T-helper 17 cell (primary cell): ENCODE data around the gene TRIM37. TPM values are rescaled to one million over a fixed set of nuclear protein-coding genes. Genes with fewer than 3 reads are reported as not detected.
"Not testable (repeated sequence)": the region's sequence is repeated elsewhere in the genome, so short reads cannot be mapped to it uniquely, and the experiment has no call there.

Experiments used
- ATAC-seq: fragments of 150-1000 bp; cut with Tn5 transposase; 2 replicates; pipeline ENCODE4 v1.10.0; 2021; ENCODE audit warnings: mild to moderate bottlenecking, moderate library complexity
- DNase-seq, 3 donors: peaks; one replicate each; pipeline versions ENCODE4 v3.0.0 to v3.0.0-alpha.2; 2020 to 2021
- H3K9me3 ChIP-seq: one replicate; pipeline ENCODE4 v1.7.0; 2013; ENCODE audit warnings: low read length, mild to moderate bottlenecking; ENCODE audit not compliant: control insufficient read depth, poor library complexity, severe bottlenecking
- H3K27ac Mint-ChIP-seq: one replicate; pipeline ENCODE4 v1.8.0; 2022; ENCODE audit warnings: mild to moderate bottlenecking, moderate library complexity, mixed read lengths
- H3K27me3 Mint-ChIP-seq: one replicate; pipeline ENCODE4 v1.8.0; 2022; ENCODE audit warnings: mixed read lengths
- H3K36me3 Mint-ChIP-seq: one replicate; pipeline ENCODE4 v1.8.0; 2022; ENCODE audit warnings: low read depth, mixed read lengths
- H3K4me1 Mint-ChIP-seq: one replicate; pipeline ENCODE4 v1.8.0; 2022; ENCODE audit warnings: mild to moderate bottlenecking, mixed read lengths
- H3K4me3 Mint-ChIP-seq: one replicate; pipeline ENCODE4 v1.8.0; 2022; ENCODE audit warnings: mild to moderate bottlenecking, moderate library complexity, mixed read lengths
- total RNA-seq, 4 donors: library from RNA in 2 of 4; stranded (reverse) in 2 of 4; gene quantifications; one replicate each; pipeline ENCODE4 v1.2.3 and lab custom pipeline; 2022 to 2026

Gene TRIM37
- total RNA-seq, 2 donors from 2014 or later: 24.1 to 26.1 TPM

DNA sequence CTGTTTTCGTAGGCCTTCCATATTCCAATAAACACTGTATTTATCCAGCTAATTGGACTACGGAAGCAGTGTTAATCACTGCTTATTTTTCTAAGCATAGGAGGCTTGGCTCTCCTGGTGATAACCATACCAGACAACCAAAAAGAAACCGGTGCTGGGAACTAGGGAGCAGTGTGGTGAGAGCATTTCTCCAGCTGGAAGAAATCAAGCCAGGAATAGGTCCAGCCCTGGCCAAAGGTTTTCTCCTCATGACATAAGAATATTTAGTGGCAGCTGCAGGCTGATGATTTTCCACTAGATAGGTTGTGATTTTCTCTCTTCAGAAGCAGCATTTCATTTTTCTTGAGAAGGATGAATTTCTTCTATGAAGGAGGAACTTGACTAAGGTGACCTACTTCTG lies 141.5 kb downstream of the TRIM37 start:
- Mint-ChIP-seq H3K27me3 (no peaks in the 10 kb centered on the region), H3K36me3 (no peaks in the 10 kb centered on the region), H3K4me3 (no peak overlapping the region), H3K4me1 (peaks cover 8% of the 10 kb centered on the region), H3K27ac (no peak overlapping the region)
- DNase-seq (no peak), ATAC-seq (no peak)
- H3K9me3 ChIP-seq: no peaks in the 10 kb centered on the region

DNA sequence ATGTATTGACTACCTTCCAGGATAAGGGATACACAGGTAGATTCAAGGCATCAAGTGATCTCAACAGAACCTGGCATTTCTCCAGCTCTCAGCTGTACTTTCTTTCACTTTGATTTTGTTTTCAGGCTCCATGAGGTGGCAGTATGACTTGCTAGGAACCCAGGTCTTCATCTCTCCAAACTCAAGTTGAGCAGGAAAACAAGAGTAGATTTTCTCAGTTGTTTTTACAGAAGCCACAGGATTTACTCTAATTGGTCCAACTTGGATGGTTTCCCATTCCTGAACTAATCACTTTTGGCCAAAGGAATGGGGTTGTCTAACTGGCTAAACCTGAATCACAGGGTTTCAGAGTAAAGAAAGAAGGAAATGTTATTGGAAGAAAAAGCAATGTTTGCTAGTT lies 146.6 kb downstream of the TRIM37 start:
- Mint-ChIP-seq H3K4me1 (no peaks in the 10 kb centered on the region), H3K27me3 (peaks cover 7% of the 10 kb centered on the region), H3K36me3 (peaks cover 3% of the 10 kb centered on the region), H3K4me3 (no peak overlapping the region), H3K27ac (no peak overlapping the region)
- ATAC-seq: no peak
- H3K9me3 ChIP-seq: no peaks in the 10 kb centered on the region
- no peak for DNase-seq

GRCh38 chr17:58957725-58958073 lies 149.0 kb downstream of the TRIM37 start:
- H3K4me1 Mint-ChIP-seq, H3K9me3 ChIP-seq, H3K4me3 Mint-ChIP-seq, H3K27me3 Mint-ChIP-seq, H3K36me3 Mint-ChIP-seq, ATAC-seq, H3K27ac Mint-ChIP-seq, DNase-seq: not testable (repeated sequence)

DNA sequence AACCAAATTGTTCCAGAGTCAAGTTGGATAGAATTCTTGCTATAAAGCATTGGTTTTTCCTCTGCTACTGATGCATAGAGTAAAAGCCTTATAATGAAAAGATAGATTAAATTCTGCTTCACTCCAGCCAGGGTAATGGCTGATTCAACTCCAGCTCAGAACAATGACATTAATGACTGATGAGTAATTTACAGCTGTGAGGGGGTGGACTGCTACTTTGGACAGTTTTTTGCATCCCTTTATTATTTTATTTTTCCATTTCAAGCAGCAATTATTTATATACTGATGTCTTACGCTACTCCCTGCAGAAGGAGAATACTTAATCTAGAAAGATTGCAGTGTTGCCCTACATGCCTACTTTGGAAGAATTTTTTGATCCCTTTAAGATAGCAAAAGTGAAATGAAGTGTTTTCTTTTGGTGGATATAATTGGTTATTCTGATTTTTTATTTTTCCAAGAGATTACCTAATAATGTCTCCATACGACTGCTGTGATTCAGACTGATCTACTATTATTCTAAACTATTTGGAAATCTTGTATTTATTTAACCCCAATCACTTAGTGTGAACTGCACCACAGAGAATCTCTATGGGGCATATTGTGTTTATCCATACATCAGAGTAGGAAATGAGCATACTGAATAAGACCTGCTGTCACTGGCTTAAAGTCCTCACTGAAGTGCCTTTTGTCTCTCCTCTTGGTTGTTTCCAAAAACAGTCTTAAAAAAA lies 149.5 kb downstream of the TRIM37 start:
- Mint-ChIP-seq H3K27me3 (peaks cover 7% of the 10 kb centered on the region), H3K4me3 (no peak overlapping the region), H3K27ac (no peak overlapping the region), H3K36me3 (peaks cover 5% of the 10 kb centered on the region), H3K4me1 (no peaks in the 10 kb centered on the region)
- DNase-seq: no peak
- ATAC-seq: no peak
- H3K9me3 ChIP-seq: no peaks in the 10 kb centered on the region

DNA sequence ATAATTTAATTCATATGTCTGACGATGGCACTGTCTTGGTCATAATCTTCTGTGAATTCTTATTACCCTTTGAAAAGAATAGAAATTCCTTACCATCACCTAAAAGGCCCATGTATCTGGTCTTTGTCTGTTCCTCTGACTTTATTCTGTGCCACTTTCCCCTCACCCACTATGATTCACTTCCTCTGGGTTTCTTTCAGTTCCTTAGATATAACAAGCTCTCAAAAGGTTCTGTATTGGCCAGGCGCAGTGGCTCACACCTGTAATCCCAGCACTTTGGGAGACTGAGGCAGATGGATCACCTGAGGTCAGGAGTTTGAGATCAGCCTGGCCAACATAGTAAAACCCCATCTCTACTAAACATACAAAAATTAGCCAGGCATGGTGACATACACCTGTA lies 152.3 kb downstream of the TRIM37 start:
- DNase-seq, H3K36me3 Mint-ChIP-seq, H3K9me3 ChIP-seq, H3K27me3 Mint-ChIP-seq, ATAC-seq, H3K4me1 Mint-ChIP-seq, H3K4me3 Mint-ChIP-seq, H3K27ac Mint-ChIP-seq: not testable (repeated sequence)

DNA sequence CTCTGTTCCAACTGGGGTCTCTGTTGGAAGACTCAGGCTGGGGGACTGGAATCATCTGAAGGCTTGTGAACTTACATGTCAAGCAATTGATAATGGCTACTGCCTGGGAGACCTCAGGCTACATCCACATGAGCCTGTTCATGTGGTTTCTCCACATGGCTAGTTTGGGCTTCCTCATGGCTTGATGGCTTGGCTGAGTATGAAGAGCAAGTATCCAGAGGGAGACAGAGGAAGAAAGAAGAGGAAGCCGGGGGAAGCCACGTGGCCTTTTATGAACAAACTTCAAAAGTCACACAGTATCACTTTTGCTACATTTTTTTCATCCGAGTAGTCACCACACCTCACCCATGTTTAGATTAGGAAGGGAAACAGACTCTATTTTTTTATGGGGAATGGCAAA lies 158.9 kb downstream of the TRIM37 start:
- Mint-ChIP-seq H3K36me3 (peaks cover 2% of the 10 kb centered on the region), H3K4me3 (no peak overlapping the region), H3K27me3 (no peaks in the 10 kb centered on the region), H3K4me1 (no peaks in the 10 kb centered on the region), H3K27ac (no peak overlapping the region)
- no peak for DNase-seq
- no peak for ATAC-seq
- peaks cover 4% of the 10 kb centered on the region for H3K9me3 ChIP-seq

DNA sequence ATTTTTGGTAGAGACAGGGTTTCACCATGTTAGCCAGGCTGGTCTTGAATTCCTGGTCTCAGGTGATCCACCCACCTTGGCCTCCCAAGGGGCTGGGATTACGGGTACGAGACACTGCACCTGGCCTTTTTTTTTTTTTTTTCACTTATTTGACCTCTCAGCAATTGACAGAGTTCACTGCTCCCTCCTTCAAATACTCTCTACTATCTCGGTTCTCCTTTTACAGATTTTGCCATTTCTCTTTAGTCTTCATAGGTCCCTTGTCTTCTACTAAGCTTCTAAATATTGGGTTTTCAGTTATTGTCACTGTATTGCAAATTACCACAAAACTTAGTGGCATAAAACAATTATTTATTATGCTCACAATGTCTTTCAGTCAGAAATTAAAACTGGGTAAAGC lies 159.3 kb downstream of the TRIM37 start:
- ATAC-seq (no peak), DNase-seq (no peak)
- peaks cover 4% of the 10 kb centered on the region for H3K9me3 ChIP-seq
- H3K4me1 Mint-ChIP-seq: no peaks in the 10 kb centered on the region
- H3K36me3 Mint-ChIP-seq: peaks cover 2% of the 10 kb centered on the region
- no peaks in the 10 kb centered on the region for H3K27me3 Mint-ChIP-seq
- no peak overlapping the region for H3K4me3 Mint-ChIP-seq
- no peak overlapping the region for H3K27ac Mint-ChIP-seq

DNA sequence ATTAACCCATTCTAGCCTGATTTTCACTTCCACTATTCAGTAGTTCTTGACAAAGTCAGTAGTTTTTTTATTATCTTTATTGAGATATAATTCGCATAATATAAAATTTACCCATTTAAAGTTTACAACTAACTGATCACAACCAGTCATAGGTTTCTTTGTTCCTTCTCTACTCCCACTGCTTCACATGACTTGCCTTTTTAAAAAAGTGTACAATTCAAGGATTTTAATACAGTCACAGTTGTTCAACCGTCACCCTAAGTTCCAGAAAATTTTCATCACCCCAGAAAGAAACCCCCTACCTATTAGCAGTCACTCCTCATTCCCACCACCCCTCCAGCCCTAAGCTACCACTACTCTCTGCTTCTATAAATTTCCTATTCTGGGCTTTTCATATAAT lies 162.5 kb downstream of the TRIM37 start:
- no peaks in the 10 kb centered on the region for H3K4me1 Mint-ChIP-seq
- no peaks in the 10 kb centered on the region for H3K9me3 ChIP-seq
- H3K4me3 Mint-ChIP-seq: no peak overlapping the region
- peaks cover 2% of the 10 kb centered on the region for H3K36me3 Mint-ChIP-seq
- DNase-seq: no peak
- no peak for ATAC-seq
- H3K27me3 Mint-ChIP-seq: no peaks in the 10 kb centered on the region
- H3K27ac Mint-ChIP-seq: no peak overlapping the region

DNA sequence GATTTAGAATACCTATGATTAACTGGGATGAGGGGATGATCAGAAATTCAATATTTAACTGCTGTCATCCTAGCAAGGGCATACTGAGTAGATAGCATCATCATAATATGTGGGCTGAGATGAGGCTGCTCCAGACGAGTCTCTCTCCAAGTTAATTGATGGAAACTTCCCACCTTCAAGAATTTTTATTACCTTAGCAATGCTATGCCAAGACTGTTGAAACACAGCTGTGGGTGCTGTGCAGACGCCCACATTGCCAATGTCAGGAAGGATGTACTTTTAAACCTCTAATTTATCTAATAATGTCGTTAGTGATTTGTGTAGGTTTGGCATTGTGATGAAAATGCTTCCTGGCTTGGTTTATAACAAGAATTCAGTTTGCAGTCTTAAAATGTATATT lies 170.4 kb downstream of the TRIM37 start:
- ATAC-seq (no peak), DNase-seq (no peak)
- no peaks in the 10 kb centered on the region for H3K9me3 ChIP-seq
- Mint-ChIP-seq H3K4me1 (no peaks in the 10 kb centered on the region), H3K4me3 (no peak overlapping the region), H3K27me3 (peaks cover 13% of the 10 kb centered on the region), H3K36me3 (no peaks in the 10 kb centered on the region), H3K27ac (no peak overlapping the region)

- no peak overlapping the region for H3K27ac Mint-ChIP-seq
- ATAC-seq: no peak
- no peaks in the 10 kb centered on the region for H3K9me3 ChIP-seq
- H3K4me3 Mint-ChIP-seq: no peak overlapping the region
- no peak for DNase-seq
- H3K4me1 Mint-ChIP-seq: no peaks in the 10 kb centered on the region
- no peaks in the 10 kb centered on the region for H3K36me3 Mint-ChIP-seq
- H3K27me3 Mint-ChIP-seq: peaks cover 16% of the 10 kb centered on the region
Measured at GRCh38 chr17:58932956-58933355, 173.7 kb downstream of the TRIM37 start.

Other genes starting within 250 kb of the TRIM37 start
- gene SKA2, start 48.3 kb upstream of the TRIM37 start, total RNA-seq: 10 to 100 TPM; 15.4 to 16.5 TPM
- gene PRR11, start 48.9 kb upstream of the TRIM37 start, total RNA-seq: under 1 TPM; 0.57 to 0.60 TPM
- gene SMG8, start 103.2 kb upstream of the TRIM37 start, total RNA-seq: 10 to 100 TPM; 10.0 to 13.8 TPM
- gene GDPD1, start 113.6 kb upstream of the TRIM37 start, total RNA-seq: 1 to 10 TPM; 2.7 to 3.2 TPM
- 10 to 100 TPM; 23.6 to 44.0 TPM for gene YPEL2, start 224.8 kb upstream of the TRIM37 start, total RNA-seq